ENCODE measurements around the gene RABGEF1. TPM values are rescaled to one million over a fixed set of nuclear protein-coding genes. Genes with fewer than 3 reads are reported as not detected.
"Not testable (repeated sequence)": the region's sequence is repeated elsewhere in the genome, so short reads cannot be mapped to it uniquely, and the experiment has no call there.

Gene RABGEF1
- total RNA-seq = 40.1 and 47.9 TPM in 2 replicates
- polyA plus RNA-seq = 41.6 and 51.7 TPM in 2 replicates
- polyA plus RNA-seq (2012) = 24.7 and 29.3 TPM in 2 replicates
- polyA minus RNA-seq (ENCODE audit: low replicate concordance) = 56.5 and 84.5 TPM in 2 replicates

DNA sequence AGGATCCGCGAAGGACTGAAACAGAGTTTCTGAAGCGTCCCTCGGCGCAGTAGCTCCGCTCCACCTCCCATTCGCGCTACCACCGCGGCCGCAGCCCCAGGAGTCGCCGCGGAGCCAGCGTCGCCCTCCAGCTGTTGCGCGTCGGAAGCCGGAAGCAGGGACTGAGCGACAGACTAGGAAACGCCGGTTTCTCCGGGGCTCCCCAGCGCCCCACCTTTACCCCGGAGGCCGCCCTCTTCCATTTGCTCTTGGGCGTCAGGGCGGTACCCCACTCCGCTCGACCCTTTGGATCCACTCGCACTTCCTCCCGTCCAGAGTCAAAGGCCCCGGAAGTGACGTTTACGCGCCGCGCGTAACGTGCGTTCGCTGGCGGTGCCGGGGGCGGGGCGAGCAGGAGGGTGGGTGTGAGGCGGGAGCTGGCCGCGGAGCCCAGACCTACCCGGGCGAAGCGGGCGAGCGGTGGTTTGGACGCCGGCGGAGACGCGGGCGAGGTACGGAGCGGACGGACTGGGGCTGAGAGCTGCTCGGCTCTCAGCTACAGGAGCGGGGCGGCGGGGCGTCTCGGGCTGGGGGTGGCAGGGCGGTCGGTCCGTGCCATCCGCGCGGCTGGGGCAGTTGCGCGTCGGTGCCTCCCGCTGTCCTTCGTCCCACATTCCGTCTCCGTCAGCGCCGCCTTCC, at the start of gene RABGEF1:
Gene RABGEF1, plus strand, starts transcription at position 432 of the 678 bp plus-strand sequence. CDS start 31,167 bp downstream, outside the sequence.
- H3K9me3 ChIP-seq (ENCODE audit: control insufficient read depth, insufficient read depth, low read depth, low read length) = no peaks in the 10 kb centered on the region
- H2AFZ ChIP-seq (ENCODE audit: low read length) = peak within 1 kb of the TSS; percentile 49
- H4K20me1 ChIP-seq (ENCODE audit: control insufficient read depth, extremely low read depth, insufficient read depth, low read length) = no peaks in the 10 kb centered on the region
- H3K27me3 ChIP-seq (ENCODE audit: control insufficient read depth, insufficient read depth, low read length) = no peaks in the 10 kb centered on the region
- H3K4me2 ChIP-seq (ENCODE audit: extremely low read depth, insufficient read depth, low read length) = peak within 1 kb of the TSS; percentile 68
- H3K36me3 ChIP-seq (ENCODE audit: control insufficient read depth, insufficient read depth, low read length) = no peaks in the 10 kb centered on the region
- H3K79me2 ChIP-seq (ENCODE audit: control insufficient read depth, insufficient read depth, low read length) = peaks cover 48% of the 10 kb centered on the region
- peak within 1 kb of the TSS; percentile 77 to 96 (median 90) for H3K4me3 ChIP-seq (replicated peaks in 1 of 4; ENCODE audit: control extremely low read depth in 1 of 4, insufficient read depth in 1 of 4, low read depth in 3 of 4, low read length in 4 of 4)
- H3K4me1 ChIP-seq (ENCODE audit: control insufficient read depth, extremely low read depth, insufficient read depth, low read length) = no peaks in the 10 kb centered on the region
- TF ChIP-seq, protein P1, sequence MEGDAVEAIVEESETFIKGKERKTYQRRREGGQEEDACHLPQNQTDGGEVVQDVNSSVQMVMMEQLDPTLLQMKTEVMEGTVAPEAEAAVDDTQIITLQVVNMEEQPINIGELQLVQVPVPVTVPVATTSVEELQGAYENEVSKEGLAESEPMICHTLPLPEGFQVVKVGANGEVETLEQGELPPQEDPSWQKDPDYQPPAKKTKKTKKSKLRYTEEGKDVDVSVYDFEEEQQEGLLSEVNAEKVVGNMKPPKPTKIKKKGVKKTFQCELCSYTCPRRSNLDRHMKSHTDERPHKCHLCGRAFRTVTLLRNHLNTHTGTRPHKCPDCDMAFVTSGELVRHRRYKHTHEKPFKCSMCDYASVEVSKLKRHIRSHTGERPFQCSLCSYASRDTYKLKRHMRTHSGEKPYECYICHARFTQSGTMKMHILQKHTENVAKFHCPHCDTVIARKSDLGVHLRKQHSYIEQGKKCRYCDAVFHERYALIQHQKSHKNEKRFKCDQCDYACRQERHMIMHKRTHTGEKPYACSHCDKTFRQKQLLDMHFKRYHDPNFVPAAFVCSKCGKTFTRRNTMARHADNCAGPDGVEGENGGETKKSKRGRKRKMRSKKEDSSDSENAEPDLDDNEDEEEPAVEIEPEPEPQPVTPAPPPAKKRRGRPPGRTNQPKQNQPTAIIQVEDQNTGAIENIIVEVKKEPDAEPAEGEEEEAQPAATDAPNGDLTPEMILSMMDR (conservative IDR thresholded peaks at IDR 0.05 in 1 of 2, IDR thresholded peaks at IDR 0.05 in 1 of 2; ENCODE audit: low read depth in 1 of 2, low read length in 2 of 2) = no peak
- no peak for TF ChIP-seq EZH2 (IDR thresholded peaks at IDR 0.05; ENCODE audit: low read length, missing control alignments)
- DNase-seq (ENCODE audit: low read depth in 2 of 2) = peak; percentile 93 to 95
- peak within 1 kb of the TSS; percentile 98 for H3K27ac ChIP-seq (ENCODE audit: insufficient read depth, low read length)
- peak within 1 kb of the TSS; percentile 99 for H3K9ac ChIP-seq (ENCODE audit: insufficient read depth, low read length)

DNA sequence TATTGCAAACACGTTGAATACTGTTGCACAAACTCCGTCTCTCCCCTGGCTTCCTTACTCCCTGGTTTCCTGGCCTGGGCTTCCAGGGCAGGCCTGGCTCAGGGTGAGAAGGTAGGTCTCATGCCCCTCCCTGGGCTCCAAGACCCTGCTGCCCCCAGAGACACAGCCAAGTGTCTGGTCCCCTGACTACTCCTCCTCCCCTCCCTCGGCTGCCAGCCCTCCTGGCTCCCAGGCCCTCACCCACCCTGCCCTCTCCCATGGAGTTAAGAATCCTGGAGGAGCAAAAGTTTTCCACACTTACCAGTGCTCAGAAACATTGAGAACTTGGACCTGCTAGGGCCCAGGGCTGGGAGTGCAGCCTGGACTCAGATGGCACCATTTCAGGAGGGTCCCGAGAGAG, 47.2 kb upstream of the RABGEF1 start:
- Histone ChIP-seq H3K9me3 (ENCODE audit: control insufficient read depth, insufficient read depth, low read depth, low read length) (no peaks in the 10 kb centered on the region), H3K27ac (ENCODE audit: insufficient read depth, low read length) (no peak overlapping the region), H3K27me3 (ENCODE audit: control insufficient read depth, insufficient read depth, low read length) (no peaks in the 10 kb centered on the region), H3K4me2 (ENCODE audit: extremely low read depth, insufficient read depth, low read length) (no peak overlapping the region), H3K4me1 (ENCODE audit: control insufficient read depth, extremely low read depth, insufficient read depth, low read length) (peaks cover 7% of the 10 kb centered on the region), H2AFZ (ENCODE audit: low read length) (no peak overlapping the region), H3K36me3 (ENCODE audit: control insufficient read depth, insufficient read depth, low read length) (peaks cover 8% of the 10 kb centered on the region), H4K20me1 (ENCODE audit: control insufficient read depth, extremely low read depth, insufficient read depth, low read length) (no peaks in the 10 kb centered on the region), H3K4me3 (replicated peaks in 1 of 4; ENCODE audit: control extremely low read depth in 1 of 4, insufficient read depth in 1 of 4, low read depth in 3 of 4, low read length in 4 of 4) (no peak overlapping the region), H3K9ac (ENCODE audit: insufficient read depth, low read length) (no peak overlapping the region), H3K79me2 (ENCODE audit: control insufficient read depth, insufficient read depth, low read length) (peaks cover 7% of the 10 kb centered on the region)
- TF ChIP-seq EZH2 (IDR thresholded peaks at IDR 0.05; ENCODE audit: low read length, missing control alignments) = no peak
- TF ChIP-seq, protein P1 (conservative IDR thresholded peaks at IDR 0.05 in 1 of 2, IDR thresholded peaks at IDR 0.05 in 1 of 2; ENCODE audit: low read depth in 1 of 2, low read length in 2 of 2) = no peak
- no peak for DNase-seq (ENCODE audit: low read depth in 2 of 2)

DNA sequence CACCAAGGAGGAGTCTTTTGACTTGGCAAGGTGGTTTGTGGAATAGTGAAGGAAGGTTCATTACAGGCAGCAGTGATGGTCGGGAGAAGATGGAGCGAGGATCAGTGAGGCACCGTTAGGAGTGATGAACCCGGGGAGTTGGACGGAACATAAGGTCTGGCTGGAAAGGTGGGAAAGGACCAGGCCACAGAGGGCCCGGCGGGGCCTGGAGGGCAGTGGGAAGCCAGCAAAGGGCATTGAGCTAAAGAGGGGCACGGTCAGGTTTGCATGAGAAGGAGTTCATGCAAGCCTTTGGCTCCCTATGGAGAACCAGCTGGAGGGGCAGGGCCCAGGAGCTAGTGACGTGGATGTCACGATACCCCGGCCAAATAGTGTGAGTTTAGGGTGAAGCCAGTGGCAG, 46.2 kb upstream of the RABGEF1 start:
- H3K27ac ChIP-seq (ENCODE audit: insufficient read depth, low read length) = no peak overlapping the region
- DNase-seq (ENCODE audit: low read depth in 2 of 2) = no peak

DNA sequence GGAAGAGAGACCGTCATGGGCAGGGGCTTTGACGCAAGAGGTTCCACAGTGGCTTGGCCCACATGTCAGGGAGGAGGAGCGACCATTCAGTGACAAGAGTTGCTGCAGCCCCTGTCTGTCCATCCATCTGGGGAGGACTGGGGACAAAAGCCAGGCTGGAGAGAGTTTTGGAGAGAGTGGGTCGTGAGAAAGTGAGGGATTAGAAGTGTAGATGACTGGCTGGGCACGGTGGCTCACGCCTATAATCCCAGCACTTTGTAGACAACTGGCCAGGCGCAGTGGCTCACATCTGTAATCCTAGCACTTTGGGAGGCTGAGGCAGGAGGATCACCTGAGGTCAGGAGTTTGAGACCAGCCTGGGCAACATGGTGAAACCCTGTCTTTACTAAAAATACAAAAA, 45.1 kb upstream of the RABGEF1 start:
- H3K9ac ChIP-seq (ENCODE audit: insufficient read depth, low read length); H3K4me1 ChIP-seq (ENCODE audit: control insufficient read depth, extremely low read depth, insufficient read depth, low read length); H3K9me3 ChIP-seq (ENCODE audit: control insufficient read depth, insufficient read depth, low read depth, low read length); H3K27ac ChIP-seq (ENCODE audit: insufficient read depth, low read length); H3K4me2 ChIP-seq (ENCODE audit: extremely low read depth, insufficient read depth, low read length); H3K36me3 ChIP-seq (ENCODE audit: control insufficient read depth, insufficient read depth, low read length); H3K4me3 ChIP-seq (replicated peaks in 1 of 4; ENCODE audit: control extremely low read depth in 1 of 4, insufficient read depth in 1 of 4, low read depth in 3 of 4, low read length in 4 of 4); H4K20me1 ChIP-seq (ENCODE audit: control insufficient read depth, extremely low read depth, insufficient read depth, low read length); DNase-seq (ENCODE audit: low read depth in 2 of 2); H3K79me2 ChIP-seq (ENCODE audit: control insufficient read depth, insufficient read depth, low read length); H2AFZ ChIP-seq (ENCODE audit: low read length); H3K27me3 ChIP-seq (ENCODE audit: control insufficient read depth, insufficient read depth, low read length): not testable (repeated sequence)

More for the DNA sequence above, 46.2 kb upstream of the RABGEF1 start:
- TF ChIP-seq, protein P1 (conservative IDR thresholded peaks at IDR 0.05 in 1 of 2, IDR thresholded peaks at IDR 0.05 in 1 of 2; ENCODE audit: low read depth in 1 of 2, low read length in 2 of 2) = no peak
- no peak for TF ChIP-seq EZH2 (IDR thresholded peaks at IDR 0.05; ENCODE audit: low read length, missing control alignments)
- H3K27me3 ChIP-seq (ENCODE audit: control insufficient read depth, insufficient read depth, low read length) = no peaks in the 10 kb centered on the region
- H4K20me1 ChIP-seq (ENCODE audit: control insufficient read depth, extremely low read depth, insufficient read depth, low read length) = no peaks in the 10 kb centered on the region
- H3K4me3 ChIP-seq (replicated peaks in 1 of 4; ENCODE audit: control extremely low read depth in 1 of 4, insufficient read depth in 1 of 4, low read depth in 3 of 4, low read length in 4 of 4) = no peak overlapping the region
- H3K4me1 ChIP-seq (ENCODE audit: control insufficient read depth, extremely low read depth, insufficient read depth, low read length) = peaks cover 7% of the 10 kb centered on the region
- no peak overlapping the region for H3K4me2 ChIP-seq (ENCODE audit: extremely low read depth, insufficient read depth, low read length)
- peaks cover 8% of the 10 kb centered on the region for H3K36me3 ChIP-seq (ENCODE audit: control insufficient read depth, insufficient read depth, low read length)
- no peaks in the 10 kb centered on the region for H3K9me3 ChIP-seq (ENCODE audit: control insufficient read depth, insufficient read depth, low read depth, low read length)
- H2AFZ ChIP-seq (ENCODE audit: low read length) = no peak overlapping the region
- no peak overlapping the region for H3K9ac ChIP-seq (ENCODE audit: insufficient read depth, low read length)
- H3K79me2 ChIP-seq (ENCODE audit: control insufficient read depth, insufficient read depth, low read length) = peaks cover 4% of the 10 kb centered on the region
